CD4-positive, alpha-beta T cell treated with Interleukin-17A for 4 hours (primary cell): ENCODE results near the gene ELOF1.
A peak's percentile ranks its signal among the peaks of the same experiment; 100 is the strongest.
"Not testable (repeated sequence)": the region's sequence is repeated elsewhere in the genome, so short reads cannot be mapped to it uniquely, and the experiment has no call there.

Source experiments
- DNase-seq: peaks from one replicate; pipeline ENCODE4 v3.0.0-alpha.2; 2020; ENCODE audit warnings: mixed read lengths

The ELOF1 gene

DNA sequence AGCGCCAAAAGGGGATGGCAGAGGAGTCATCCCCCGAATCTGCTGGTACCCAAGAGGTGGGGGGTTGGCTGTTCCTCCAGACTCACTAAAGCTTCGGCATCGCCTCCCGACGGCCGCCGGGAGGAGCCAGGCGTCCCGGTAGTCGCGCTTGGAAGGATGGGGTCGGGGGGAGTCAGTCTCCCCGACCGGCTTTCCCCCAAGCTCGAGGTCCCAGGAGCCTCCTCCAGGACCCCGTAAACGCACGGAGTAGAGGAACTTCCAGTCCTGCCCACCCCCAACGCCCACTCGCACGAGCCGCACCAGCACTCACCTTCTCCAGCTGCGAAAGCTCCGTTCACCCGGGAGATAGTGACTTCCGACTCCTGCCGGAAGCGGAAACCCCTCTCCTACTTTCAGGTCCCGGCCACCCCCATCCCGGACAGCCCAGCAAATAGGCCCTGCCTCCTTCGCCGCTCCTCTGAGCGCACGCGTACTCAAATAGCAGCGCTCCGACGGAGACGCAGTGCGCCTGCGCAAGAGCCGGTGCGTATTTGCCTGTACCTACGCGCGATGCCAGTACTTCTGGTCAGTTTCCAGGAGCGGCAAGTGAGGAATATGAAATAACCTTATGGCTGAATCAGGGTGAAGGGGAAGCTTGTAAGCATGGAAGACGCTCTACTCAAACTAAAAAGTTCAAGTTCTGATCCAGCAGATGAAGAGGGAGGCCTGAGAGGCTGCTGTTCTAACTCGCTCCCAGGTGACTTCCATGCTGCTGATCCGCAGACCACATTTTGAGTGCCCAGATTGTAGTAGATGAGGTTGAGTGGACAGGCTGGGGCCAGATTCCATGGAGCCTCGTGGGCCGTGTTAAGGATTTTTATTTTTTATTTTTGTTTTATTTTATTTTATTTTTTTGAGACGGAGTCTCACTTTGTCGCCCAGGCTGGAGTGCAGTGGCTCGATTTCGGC, at the start of gene ELOF1:
Gene ELOF1, minus strand, starts transcription at position 350 of the 948 bp plus-strand sequence. CDS start 4,883 bp downstream, outside the sequence.
- peak; percentile 98 for DNase-seq

DNA sequence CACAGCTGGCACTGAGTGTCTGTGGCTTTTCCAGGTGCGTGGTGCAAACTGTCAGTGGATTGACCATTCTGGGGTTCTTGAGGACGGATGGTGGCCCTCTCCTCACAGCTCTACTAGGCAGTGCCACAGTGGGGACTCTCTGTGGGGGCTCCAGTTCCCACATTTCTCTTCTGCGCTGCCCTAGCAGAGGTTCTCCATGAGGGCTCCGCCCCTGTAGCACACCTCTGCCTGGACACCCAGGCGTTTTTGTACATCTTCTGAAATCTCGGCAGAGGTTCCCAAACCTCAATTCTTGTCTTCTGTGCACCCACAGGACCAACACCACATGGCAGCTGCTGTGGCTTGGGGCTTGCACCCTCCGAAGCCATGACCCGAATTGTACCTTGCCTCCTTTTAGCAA, 47.5 kb upstream of the ELOF1 start:
- DNase-seq: no peak

DNA sequence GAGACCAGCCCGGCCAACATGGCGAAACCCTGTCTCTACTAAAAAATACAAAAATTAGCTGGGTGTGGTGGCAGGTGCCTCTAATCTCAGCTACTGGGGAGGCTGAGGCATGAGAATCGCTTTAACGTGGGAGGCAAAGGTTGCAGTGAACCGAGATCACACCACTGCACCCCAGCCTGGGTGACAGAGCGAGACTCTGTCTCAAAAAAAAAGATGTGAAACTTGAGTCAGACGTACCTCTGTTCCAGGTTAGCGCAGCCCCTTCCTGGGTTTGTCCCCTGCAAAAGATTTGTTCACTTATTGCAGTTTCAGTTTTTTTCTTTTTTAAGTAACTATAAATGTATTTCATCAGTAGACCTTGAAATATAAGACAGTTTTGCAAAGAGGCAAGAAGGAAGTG, 40.7 kb upstream of the ELOF1 start:
- not testable (repeated sequence) for DNase-seq

DNA sequence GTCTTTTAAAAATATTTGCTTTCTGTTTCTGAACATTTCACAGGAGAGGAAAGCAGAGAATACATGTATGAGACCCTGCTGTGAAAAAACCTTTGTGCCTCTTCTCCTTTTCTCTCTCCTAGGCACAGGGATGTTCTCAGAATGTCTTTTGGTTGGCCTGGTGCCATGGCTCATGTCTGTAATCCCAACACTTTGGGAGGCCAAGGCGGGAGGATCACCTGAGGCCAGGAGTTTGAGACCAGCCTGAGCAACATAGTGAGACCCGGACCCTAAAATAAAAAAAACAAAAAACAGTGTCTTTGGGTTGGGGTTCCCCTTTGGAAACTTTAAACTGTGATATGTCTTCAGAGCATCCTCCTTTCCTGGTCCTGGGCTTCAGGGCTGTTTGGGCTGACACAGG, 39.7 kb upstream of the ELOF1 start:
- DNase-seq: no peak

DNA sequence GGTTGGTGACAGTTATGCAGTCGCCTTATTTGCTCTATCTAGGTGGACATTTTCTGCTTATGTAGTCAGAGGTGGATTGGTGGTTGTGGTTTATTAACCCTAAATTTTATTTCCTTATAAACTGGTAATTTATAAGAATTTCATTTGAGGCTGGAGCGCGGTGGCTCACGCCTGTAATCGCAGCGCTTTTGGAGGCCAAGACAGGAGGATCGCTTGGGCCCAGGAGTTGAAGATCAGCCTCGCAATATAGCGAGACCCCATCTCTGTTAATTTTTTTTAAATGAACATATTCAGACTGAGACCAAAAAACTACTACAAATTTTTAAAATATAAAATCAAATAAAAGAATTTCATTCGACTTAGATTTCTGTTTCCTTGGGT, 39.1 kb upstream of the ELOF1 start:
- no peak for DNase-seq

DNA sequence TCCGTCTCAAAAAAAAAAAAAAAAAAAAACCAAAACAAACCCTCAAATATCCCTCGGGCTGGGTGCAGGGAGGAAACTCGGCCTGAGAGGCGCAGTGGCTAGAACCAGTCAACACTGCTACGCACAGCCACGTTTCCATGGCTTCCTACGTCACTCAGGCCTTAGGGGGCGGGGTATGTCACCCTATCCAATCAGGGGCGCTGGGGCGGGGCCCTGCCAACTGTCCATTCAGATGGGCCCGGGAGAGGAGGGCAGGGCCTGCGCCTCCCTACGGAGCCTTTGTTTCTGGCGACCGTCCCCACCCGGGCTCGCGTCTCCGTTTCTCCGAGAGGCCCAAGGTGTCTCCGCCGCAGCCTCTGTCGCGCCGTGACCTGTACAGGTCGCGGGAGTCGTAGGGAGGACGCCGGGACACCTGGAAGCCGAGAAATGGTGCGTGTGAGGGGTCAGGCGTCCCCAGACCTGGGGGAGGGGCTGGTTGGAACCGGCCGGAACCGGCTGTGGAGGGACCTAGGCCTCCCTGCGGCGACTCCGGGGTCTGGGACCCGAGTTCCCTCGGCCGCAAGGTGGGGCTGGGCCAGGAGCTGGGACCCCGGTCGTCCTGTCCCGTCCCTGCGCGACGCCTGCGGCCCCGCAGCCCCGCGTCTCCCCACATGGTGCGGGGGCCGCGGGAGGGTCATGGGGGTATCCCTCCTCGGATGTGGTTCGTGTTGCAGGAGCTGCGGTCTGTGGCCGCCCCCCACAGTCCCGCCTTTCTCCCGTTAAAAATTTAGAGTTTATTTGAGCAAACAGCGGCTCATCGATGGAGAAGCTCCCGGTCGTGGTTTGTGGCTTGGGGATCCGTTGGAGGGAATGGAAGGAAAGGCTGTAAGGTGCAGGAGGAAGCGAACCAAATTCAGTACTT, 38.4 kb upstream of the ELOF1 start, which contains the start of gene ZNF627:
Gene ZNF627, plus strand, starts transcription at position 282 of the 901 bp plus-strand sequence. Its CDS starts 145 bp downstream, at position 427.
- peak; percentile 98 for DNase-seq

DNA sequence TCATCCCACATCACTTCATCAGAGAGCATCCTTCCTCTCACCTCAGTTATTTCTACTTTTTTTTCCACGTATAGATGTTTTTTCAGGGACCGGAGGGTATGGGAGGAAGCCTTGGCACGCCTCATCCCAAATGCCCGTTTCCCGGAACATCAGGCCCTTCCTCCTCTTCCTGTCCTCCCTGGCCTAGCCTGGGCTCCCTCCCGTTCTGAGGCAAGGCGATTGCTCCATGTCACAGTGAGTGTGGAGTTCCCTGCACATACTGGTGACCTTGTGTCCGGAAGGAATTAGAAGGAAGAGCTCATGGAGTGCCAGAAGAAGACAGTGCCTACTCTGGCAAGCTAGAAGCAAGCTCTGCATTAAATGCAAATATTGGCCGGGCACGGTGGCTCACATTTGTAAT, 37.1 kb upstream of the ELOF1 start:
- DNase-seq: no peak

DNA sequence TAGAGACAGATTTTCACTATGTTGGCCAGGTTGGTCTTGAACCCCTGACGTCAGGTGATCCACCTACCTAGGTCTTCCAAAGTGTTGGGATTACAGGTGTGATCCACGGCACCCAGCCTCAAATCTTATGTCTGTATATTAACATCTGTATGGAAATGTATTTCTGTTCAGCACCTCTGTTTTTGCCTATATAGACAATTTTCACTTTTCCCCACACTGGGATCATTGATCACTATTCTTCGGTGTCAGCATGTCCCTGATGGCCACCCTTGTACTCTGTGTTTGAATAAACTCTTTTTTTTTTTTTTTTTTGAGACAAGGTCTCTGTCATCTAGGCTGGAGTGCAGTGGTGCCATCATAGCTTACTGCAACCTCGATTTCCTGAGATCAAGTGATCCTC, 35.1 kb upstream of the ELOF1 start:
- DNase-seq: no peak

DNA sequence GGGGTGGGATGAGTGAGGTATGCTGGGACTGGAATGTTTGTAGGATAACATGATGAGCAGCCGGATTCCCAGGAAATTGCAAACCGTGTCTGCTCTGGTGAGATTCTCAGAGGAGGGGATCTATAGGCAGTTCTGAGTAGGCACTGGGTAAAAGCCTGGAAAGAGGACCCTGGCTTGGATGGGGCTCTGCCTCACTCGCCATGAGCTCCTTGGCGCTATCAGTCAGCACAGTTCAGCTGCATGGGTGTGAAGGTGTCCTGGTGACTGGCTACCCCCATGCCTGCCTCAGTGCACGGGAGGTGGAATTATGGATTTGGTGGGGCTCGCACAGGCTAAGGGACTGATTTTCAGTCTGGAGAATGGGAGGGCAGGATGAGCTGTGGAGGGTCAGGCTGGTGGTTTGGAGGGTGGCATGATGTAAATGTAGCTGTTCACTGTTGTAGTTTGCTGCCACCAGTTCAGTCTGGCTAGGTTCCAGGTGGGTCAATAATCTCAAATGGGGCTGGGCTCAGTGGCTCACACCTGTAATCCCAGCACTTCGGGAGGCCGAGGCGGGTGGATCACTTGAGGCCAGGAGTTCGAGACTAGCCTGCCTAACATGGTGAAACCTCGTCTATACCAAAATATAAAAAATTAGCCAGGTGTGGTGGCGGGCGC, 29.1 kb upstream of the ELOF1 start:
- no peak for DNase-seq

DNA sequence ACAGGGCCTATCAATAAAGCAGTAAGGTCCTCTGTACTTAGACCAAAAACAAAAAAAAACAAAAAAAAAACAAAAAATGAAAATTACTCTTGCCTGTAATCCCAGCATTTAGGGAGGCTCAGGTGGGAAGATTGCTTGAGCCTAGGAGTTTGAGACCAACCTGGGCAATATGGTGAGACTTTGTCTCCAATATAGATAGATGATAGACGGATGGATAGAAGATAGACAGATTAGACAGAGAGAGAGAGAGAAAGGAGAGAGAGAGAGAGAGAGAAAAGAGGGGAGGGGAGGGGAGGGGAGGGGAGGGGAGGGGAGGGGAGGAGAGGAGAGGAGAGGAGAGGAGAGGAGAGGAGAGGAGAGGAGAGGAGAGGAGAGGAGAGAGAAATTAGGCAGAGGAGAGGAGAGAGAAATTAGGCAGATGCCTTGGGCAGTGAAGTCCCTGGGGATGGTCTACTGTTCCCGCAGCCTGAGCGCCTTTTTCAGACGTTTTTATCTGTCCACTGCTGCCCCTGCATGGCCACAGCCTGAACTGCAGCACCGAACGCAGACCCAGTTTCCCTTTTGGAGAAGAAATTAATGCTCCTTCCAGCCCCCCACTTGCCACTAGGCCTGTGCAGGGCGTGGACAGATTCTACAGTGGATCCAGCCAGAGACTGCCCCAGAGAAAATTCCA, 28.4 kb upstream of the ELOF1 start:
- DNase-seq: peak; percentile 82

DNA sequence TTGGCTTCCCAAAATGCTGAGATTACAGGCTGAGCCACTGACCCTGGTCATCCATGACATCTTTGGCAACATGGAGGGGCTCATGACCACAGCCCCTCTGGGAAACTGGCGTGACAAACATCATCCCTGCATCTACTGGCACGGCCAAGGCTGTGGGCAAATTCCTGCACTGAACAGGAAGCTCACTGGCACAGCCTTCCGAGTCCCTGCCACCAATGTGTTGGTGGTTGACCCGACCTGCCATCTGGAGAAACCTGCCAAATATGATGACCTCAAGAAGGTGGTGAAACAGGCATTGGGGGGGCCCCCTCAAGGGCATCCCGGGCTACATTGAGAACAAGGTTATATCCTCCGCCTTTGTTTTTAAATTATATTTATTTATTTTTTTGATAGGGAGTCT, 27.3 kb upstream of the ELOF1 start:
- no peak for DNase-seq

DNA sequence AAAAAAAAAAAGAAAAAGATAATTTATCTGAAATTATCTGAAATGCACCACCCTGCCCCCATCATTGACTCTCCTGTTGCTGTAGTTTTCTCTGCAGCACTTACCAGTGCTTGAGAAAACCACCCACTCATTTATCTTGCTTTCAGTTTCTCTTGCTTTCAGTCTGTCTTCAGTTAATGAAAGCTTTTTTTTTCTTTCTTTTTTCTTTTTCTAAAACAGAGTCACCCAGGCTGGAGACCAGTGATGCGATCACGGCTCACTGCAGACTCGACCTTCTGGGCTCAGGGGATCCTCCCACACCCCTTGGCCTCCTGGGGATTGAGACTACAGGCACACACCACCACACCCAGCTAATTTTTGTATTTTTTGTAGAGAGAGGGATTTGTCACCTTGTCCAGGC, 22.7 kb upstream of the ELOF1 start:
- peak; percentile 48 for DNase-seq

DNA sequence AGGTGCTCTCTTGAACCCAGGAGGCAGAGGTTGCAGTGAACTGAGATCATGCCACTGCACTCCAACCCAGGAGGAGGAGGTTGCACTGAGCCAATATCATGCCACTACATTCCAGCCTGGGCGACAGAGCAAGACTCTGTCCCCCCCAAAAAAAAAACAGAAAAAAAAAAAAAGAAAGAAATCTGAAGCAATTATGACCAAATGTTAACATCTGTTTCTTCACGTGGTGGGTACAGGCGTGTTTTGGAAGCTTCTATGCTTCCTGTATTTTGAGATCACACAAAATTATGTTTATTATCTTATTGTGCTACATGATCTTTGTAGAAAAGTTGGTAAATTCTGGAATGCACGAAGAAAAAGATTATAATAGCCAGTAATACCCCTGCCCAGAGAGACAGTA, 21.1 kb upstream of the ELOF1 start:
- no peak for DNase-seq

DNA sequence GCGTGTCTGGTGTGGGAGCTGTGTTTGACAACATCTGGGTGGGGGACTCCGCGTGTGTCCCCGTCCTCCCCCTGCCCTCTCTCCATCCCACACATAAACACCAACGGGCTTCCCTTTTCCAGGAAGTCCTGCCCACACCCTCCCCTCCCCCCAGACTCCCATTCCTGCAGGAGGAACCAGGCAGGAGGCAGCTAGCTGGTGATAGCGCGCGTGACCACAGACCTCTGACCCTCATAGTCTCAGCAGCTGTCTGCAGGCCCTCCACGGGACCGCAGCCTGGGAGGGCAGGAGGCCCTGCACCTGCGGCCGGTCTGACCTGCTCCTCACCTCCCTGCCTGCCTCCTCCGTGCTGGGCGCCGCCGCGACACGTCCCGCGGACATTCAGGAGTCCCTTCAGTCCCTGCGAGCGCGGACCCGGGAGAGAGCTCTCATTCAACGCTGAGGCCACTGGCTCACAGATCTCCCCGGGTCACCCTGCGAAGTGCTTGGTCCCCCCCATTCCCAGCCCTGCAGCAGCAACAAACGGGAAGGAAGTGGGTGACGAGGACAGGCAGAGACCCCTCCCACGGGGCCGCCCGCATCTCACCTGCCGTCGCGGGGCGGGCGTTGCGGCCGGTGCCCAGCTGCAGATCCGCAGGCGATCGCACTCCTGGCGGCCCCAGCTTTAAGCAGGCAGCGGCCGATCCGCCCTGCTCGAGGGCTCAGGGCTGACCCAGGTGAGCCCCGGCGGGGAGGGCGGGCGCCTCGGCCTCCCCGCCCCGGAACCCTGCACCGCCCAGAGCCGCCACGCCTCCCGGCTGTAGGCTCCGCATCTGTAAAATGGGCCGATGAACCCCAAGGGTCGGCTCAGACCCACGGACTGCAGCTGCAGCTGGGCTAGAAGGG, 19.5 kb upstream of the ELOF1 start:
- DNase-seq: peak; percentile 62

DNA sequence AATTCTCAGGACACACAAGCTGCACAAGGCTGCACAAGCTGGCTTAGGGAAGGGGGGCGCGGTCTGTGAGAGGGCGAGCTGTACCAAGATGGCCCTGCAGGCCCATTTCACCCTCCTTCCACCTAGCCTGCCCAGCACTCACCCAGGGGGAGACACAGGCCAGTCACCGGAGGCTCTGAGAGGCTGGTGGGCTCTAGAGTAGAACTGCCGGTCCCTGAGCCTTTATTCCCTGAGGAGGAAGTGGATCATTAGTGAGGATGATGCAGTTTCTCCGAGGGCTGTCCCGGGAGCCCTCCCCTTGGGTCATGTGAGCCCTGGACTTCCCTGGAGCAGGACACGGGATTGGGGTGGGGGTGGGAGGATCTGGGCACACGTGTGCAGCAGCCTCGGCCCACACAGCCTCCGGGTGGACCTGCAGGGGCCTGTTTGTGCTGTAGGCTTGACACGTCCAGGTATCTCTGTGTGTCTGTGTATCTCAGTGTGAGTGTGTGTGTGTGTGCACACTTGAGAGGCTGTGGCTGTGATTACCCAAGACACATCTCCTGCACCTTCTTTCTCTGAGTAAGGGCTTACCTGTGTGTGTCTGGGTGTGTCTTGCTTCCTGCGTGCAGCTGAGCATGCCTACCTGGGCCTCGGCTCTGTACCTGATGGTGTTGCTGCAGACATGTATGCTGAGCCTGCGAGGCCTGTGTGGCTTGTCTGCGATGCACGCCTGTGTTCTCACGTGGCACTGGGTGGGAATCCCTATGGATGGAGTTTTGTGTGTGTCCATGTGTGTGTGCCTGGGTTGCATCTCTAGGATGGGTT, 18.6 kb upstream of the ELOF1 start, which contains the start of gene ACP5:
Gene ACP5, minus strand, starts transcription at position 195 of the 807 bp plus-strand sequence. CDS start 328 bp downstream, outside the sequence.
- DNase-seq: peak; percentile 20

DNA sequence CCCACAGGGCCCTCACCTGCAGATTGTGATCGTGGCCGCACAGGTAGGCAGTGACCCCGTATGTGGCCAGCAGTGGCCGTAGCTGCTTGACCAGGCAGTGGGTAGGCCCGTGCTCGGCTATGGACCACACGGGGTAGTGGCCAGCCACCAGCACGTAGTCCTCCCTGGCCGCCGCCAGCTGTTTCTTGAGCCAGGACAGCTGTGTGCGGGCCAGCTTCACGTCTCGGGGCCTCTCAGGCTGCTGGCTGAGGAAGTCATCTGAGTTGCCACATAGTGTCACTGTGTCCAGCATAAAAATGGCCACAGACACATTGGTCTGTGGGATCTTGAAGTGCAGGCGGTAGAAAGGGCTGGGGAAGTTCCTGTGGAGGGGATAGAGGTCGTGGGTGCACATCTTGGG, 17.2 kb upstream of the ELOF1 start:
- no peak for DNase-seq

DNA sequence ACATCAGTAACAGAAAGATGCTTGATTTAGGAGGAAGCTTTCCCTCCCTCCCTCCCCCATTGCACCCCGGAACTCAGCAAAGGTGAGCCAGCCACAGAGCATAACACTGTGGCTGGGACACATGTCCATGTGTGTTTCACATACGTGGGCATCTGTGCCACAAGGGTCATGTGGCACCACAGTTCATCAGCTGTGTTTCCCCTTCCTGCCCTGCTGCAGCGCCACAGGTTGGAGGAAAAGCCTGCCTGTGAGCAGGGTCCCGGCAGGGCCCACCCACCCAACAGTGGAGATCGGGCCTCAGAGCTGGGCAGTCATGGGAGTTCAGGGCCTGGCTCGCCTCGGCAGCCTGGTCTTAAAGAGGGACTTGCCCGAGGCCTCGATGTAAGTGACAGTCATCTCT, 15.7 kb upstream of the ELOF1 start:
- no peak for DNase-seq

DNA sequence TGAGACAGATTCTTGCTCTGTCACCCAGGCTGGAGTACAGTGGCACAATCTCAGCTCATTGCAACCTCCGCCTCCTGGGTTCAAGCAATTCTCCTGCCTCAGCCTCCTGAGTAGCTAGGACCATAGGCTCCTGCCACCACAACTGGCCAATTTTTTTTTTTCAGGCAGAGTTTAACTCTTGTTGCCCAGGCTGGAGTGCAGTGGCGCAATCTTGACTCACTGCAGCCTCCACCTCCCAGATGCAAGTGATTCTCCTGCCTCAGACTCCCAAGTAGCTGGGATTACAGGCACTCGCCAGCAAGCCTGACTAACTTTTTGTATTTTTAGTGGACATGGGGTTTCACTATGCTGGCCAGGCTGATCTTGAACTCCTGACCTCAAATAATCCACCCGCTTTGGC, 14.7 kb upstream of the ELOF1 start:
- not testable (repeated sequence) for DNase-seq

DNA sequence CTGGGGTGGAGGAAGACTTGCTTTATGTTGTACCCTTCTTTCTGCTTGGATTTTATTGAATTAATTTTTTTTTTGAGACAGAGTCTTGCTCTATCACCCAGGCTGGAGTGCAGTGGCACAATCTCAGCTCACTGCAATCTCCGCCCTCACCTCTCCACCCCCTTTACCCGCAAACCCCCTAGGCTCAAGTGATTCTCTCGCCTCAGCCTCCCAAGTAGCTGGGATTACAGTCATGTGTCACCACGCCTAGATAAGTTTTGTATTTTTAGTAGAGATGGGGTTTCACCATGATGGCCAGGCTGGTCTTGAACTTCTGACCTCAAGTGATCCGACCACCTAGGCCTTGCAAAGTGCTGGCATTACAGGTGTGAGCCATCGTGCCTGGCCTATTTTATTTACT, 14.3 kb upstream of the ELOF1 start:
- DNase-seq: not testable (repeated sequence)

DNA sequence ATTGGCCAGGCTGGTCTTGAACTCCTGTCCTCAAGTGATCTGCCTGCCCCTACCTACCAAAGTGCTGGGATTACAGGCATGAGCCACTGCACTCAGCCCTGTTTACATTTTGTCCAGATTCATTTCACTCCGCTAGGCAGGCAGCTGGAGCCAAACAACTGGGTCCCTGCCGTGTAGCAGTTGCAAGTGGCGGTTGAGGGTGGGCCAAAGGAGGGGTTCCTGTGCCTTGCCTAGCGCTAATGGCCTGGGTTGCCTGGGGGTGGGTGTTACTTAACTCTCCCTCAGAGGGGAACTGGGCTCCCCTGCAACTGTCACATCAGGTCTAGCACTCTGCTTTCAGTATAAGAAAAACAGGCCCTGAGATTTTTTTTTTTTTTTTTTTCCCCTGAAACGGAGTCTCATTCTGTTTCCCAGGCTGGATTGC, 11.0 kb upstream of the ELOF1 start:
- DNase-seq: no peak
